NB4 (cell line): ENCODE results near the gene GNB2.
A peak's percentile ranks its signal among the peaks of the same experiment; 100 is the strongest.
"Not testable (repeated sequence)": the region's sequence is repeated elsewhere in the genome, so short reads cannot be mapped to it uniquely, and the experiment has no call there.

ENCODE experiments used
- DNase-seq: peaks from one replicate; pipeline ENCODE4 v3.0.0; 2010; ENCODE audit warnings: low read depth
- H3K4me3 ChIP-seq: one replicate; pipeline ENCODE4 v1.5.1; 2011; ENCODE audit warnings: mild to moderate bottlenecking, low read depth, low read length, moderate library complexity
- CTCF ChIP-seq: IDR thresholded peaks from one replicate; pipeline ENCODE4 v1.5.1; 2012; ENCODE audit warnings: low read depth, low read length
- MAX ChIP-seq: IDR thresholded peaks from 2 replicates; pipeline ENCODE4 v1.6.1; 2011; ENCODE audit warnings: low read depth, low read length
- MYC ChIP-seq: IDR thresholded peaks from 2 replicates; pipeline ENCODE4 v1.6.1; 2011; ENCODE audit warnings: low read depth, low read length
- POLR2A ChIP-seq: IDR thresholded peaks from 2 replicates; pipeline ENCODE4 v1.6.1; 2011; ENCODE audit warnings: mild to moderate bottlenecking; ENCODE audit not compliant: insufficient read length; ENCODE audit errors: extremely low read depth

Gene GNB2

GRCh38 chr7:100655908-100656674, 17.4 kb upstream of the GNB2 start, which contains the start of gene ACTL6B:
TSS of gene ACTL6B (minus strand) at chr7:100656448. CDS start at chr7:100656354, 94 bp downstream.
- peak; percentile 62 for DNase-seq
- H3K4me3 ChIP-seq = no peak within 1 kb of the TSS
- TF ChIP-seq POLR2A = no peak

- DNase-seq = not testable (repeated sequence)
These were observed 11.3 kb upstream of the GNB2 start for GRCh38 chr7:100662194-100662776.

GRCh38 chr7:100665168-100665726, 8.3 kb upstream of the GNB2 start:
- no peak for DNase-seq
- TF ChIP-seq MAX (no peak), MYC (no peak), CTCF (no peak), POLR2A (no peak)
- no peak overlapping the region for H3K4me3 ChIP-seq

More at GRCh38 chr7:100662194-100662776, 11.3 kb upstream of the GNB2 start:
- not testable (repeated sequence) for H3K4me3 ChIP-seq

- no peak overlapping the region for H3K4me3 ChIP-seq
- TF ChIP-seq MYC (no peak), POLR2A (no peak), MAX (no peak), CTCF (no peak)
- peak; percentile 39 for DNase-seq
These were observed 6.0 kb upstream of the GNB2 start for GRCh38 chr7:100667331-100668068.

GRCh38 chr7:100668069-100668449, 5.5 kb upstream of the GNB2 start:
- no peak for TF ChIP-seq POLR2A
- no peak overlapping the region for H3K4me3 ChIP-seq
- no peak for DNase-seq

GRCh38 chr7:100669106-100669505, 4.4 kb upstream of the GNB2 start:
- not testable (repeated sequence) for H3K4me3 ChIP-seq, DNase-seq

GRCh38 chr7:100670074-100670473, 3.5 kb upstream of the GNB2 start:
- TF ChIP-seq MAX (no peak), CTCF (no peak), POLR2A (no peak), MYC (no peak; the same call in 1 of the 2 replicates)

More at GRCh38 chr7:100670074-100670473, 3.5 kb upstream of the GNB2 start:
- DNase-seq = peak; percentile 48
- no peak overlapping the region for H3K4me3 ChIP-seq
